ENCODE measurements around the gene MARK4. TPM values are rescaled to one million over a fixed set of nuclear protein-coding genes. Genes with fewer than 3 reads are reported as not detected.

MARK4 gene
- total RNA-seq, 2 donors from 2014 or later, result 12.7 to 28.6 TPM

DNA sequence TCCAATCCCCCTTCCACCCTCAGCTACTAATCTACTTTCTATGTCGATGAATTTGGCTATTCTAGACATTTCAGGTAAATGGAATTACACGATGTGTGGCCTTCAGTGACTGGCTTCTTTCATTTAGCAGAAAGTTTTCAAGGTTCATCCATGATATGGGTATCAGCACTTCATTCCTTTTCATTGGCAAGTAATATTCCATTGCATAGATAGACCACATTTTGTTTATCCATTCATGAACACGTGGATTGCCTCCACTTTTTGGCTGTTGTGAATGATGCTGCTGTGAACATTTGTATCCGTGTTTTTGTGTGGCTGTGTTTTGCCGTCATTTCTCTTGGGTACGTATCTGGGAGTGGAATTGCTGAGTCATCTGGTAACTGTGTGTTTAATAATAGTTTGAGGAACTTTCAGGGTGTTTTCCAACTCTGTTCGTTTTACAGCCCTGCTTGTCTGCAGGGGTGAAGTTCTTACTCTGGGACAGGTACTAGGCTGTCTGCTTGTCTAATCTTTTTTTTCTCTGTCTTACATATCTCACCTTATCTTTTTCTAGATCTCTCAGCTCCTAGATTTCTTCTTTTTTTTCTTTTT, 32.5 kb downstream of the MARK4 start:
- Histone ChIP-seq H3K27me3 (no peaks in the 10 kb centered on the region), H3K36me3 (no peaks in the 10 kb centered on the region), H3K4me1 (no peaks in the 10 kb centered on the region), H3K27ac (no peak overlapping the region), H3K9me3 (no peaks in the 10 kb centered on the region), H3K4me3 (no peak overlapping the region), H3K9ac (ENCODE audit: low read depth in 2 of 2, low read length in 2 of 2) (no peak overlapping the region)
- intact Hi-C loops (cut with DNase I), result no loop called here
- DNase-seq, result no peak
- TF ChIP-seq, protein P1, sequence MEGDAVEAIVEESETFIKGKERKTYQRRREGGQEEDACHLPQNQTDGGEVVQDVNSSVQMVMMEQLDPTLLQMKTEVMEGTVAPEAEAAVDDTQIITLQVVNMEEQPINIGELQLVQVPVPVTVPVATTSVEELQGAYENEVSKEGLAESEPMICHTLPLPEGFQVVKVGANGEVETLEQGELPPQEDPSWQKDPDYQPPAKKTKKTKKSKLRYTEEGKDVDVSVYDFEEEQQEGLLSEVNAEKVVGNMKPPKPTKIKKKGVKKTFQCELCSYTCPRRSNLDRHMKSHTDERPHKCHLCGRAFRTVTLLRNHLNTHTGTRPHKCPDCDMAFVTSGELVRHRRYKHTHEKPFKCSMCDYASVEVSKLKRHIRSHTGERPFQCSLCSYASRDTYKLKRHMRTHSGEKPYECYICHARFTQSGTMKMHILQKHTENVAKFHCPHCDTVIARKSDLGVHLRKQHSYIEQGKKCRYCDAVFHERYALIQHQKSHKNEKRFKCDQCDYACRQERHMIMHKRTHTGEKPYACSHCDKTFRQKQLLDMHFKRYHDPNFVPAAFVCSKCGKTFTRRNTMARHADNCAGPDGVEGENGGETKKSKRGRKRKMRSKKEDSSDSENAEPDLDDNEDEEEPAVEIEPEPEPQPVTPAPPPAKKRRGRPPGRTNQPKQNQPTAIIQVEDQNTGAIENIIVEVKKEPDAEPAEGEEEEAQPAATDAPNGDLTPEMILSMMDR (IDR thresholded peaks at IDR 0.05), result no peak

DNA sequence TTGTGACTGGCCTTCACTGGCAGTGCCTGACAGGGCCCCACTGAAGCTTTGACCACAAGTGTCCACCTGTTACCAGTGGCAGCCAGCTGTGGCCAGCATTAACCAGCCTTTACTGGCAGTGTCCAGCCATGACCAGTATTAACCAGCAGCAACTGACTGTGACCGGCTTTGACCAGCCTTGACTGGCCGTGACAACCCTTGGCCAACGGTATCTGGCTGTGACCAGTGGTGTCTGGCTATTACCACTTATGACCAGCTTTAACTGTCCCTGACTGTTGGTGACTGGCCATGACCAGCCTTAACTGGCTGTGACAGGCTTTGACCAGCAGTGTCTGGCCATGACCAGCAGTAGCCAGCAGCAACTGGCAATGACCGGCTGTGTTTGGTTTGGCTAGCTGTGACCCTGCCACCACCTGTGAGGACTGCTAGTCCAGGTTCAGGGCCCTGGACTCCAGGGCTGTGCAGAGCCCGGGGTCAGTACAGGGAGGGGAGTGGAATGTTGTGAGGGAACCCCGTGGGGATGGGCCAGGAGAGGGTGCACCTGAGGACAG, 39.4 kb downstream of the MARK4 start:
- H3K9ac ChIP-seq (ENCODE audit: low read depth in 2 of 2, low read length in 2 of 2), result no peak overlapping the region
- H3K4me1 ChIP-seq, result no peaks in the 10 kb centered on the region
- H3K27me3 ChIP-seq, result no peaks in the 10 kb centered on the region
- TF ChIP-seq, protein P1 (IDR thresholded peaks at IDR 0.05), result no peak
- H3K9me3 ChIP-seq, result no peaks in the 10 kb centered on the region
- H3K27ac ChIP-seq, result no peak overlapping the region
- intact Hi-C loops (cut with DNase I), result no loop called here
- H3K4me3 ChIP-seq, result no peak overlapping the region
- no peak for DNase-seq
- H3K36me3 ChIP-seq, result no peaks in the 10 kb centered on the region

DNA sequence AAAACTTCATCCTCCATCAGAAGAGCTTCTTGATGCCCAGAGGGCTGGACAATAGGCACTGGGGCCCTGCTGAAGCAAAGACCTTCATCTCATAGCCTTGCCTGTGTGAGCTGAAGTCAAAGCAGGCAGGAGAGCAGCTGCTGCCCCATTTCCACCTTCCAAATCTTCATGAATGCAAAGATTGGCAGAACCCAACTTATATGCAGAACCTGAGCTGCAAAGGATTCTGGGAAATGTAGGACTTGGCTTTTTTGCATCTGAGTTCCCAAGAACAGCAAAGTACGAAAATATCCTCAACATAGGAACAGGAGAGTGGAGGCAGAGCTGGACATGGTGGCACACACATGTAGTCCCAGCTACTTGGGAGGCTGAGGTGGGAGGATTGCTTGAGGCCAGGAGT, 40.8 kb downstream of the MARK4 start:
- TF ChIP-seq, protein P1 (IDR thresholded peaks at IDR 0.05), result no peak
- no peak overlapping the region for H3K27ac ChIP-seq
- no peaks in the 10 kb centered on the region for H3K36me3 ChIP-seq
- no peak overlapping the region for H3K4me3 ChIP-seq
- no peak overlapping the region for H3K9ac ChIP-seq (ENCODE audit: low read depth in 2 of 2, low read length in 2 of 2)
- no peaks in the 10 kb centered on the region for H3K4me1 ChIP-seq
- no peaks in the 10 kb centered on the region for H3K9me3 ChIP-seq
- intact Hi-C loops (cut with DNase I), result no loop called here
- no peaks in the 10 kb centered on the region for H3K27me3 ChIP-seq
- no peak for DNase-seq

DNA sequence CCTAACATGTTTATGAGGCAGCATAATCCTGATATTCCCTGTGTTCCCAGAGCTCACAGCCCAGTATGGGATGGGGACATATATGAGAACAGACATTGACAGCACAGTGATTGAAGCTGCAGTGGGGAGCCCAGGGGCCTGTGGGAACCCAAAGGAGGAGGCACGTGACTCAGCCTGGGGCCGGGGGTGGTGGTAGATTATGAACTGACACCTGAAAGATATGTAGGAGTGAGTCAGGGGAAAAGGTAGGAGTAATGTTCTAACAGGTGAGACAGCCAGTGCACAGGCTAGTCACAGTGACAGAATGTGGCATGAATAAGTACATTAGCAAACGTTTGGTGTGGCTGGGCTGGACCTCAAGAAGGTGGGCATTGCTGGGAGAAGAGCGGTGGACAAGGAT, 42.6 kb downstream of the MARK4 start:
- intact Hi-C loops (cut with DNase I), result no loop called here
- Histone ChIP-seq H3K4me1 (no peaks in the 10 kb centered on the region), H3K9me3 (no peaks in the 10 kb centered on the region), H3K27ac (no peak overlapping the region), H3K27me3 (no peaks in the 10 kb centered on the region), H3K4me3 (no peak overlapping the region), H3K9ac (ENCODE audit: low read depth in 2 of 2, low read length in 2 of 2) (no peak overlapping the region), H3K36me3 (no peaks in the 10 kb centered on the region)
- DNase-seq, result no peak
- TF ChIP-seq, protein P1 (IDR thresholded peaks at IDR 0.05), result no peak

DNA sequence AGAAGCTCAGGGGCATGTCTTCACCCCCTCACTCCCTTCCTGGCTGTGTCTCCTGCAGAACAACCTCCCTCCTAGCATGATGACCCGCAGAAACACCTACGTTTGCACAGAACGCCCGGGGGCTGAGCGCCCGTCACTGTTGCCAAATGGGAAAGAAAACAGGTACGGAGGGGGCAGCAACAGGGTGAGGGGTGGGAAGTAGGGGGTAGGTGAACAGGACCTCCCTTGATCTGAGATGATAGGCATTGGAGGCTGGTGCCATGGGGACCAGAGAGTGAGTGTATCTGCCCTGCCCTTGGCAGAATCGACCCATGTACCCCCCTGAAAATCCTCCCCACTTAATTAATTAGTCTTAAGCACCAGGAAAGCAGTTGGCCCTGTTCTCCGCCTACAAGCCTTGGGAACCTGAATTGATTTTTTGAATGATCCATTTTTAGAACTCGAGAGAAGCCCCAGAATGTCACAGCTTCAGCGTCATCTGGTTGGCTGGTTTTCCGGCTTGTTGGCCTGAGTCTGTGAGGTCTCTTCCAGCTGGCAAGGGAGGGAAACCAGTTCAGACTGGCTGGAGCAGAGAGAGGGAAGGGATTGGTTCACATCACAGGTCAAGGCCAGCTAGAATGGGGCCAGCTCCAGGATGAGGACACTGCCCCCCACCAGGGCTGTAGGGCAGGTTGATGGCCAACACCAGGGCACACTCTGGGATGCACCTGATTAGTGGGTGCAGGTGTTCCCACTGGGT, 43.4 kb downstream of the MARK4 start:
- TF ChIP-seq, protein P1 (IDR thresholded peaks at IDR 0.05), result no peak
- Histone ChIP-seq H3K36me3 (no peaks in the 10 kb centered on the region), H3K9me3 (no peaks in the 10 kb centered on the region), H3K27ac (no peak overlapping the region), H3K4me1 (no peaks in the 10 kb centered on the region), H3K4me3 (no peak overlapping the region), H3K9ac (ENCODE audit: low read depth in 2 of 2, low read length in 2 of 2) (no peak overlapping the region), H3K27me3 (no peaks in the 10 kb centered on the region)
- DNase-seq, result no peak
- intact Hi-C loops (cut with DNase I), result no loop called here

All from colonic mucosa (tissue), 4 donors.